ENCODE results near the gene ADGRL3.
"Not testable (repeated sequence)": the region's sequence is repeated elsewhere in the genome, so short reads cannot be mapped to it uniquely, and the experiment has no call there.

ADGRL3 gene

GRCh38 chr4:61938250-61938846 is 738.2 kb downstream of the ADGRL3 start:
- Histone ChIP-seq H3K27ac (ENCODE audit: insufficient read depth, low read depth, low read length, poor library complexity, severe bottlenecking) (no peak overlapping the region), H3K4me3 (ENCODE audit: insufficient read depth, low read depth, low read length) (no peak overlapping the region), H3K4me1 (ENCODE audit: control insufficient read depth, insufficient read depth, low read length) (no peaks in the 10 kb centered on the region), H3K27me3 (ENCODE audit: control insufficient read depth, insufficient read depth, low read length, poor library complexity, severe bottlenecking) (no peaks in the 10 kb centered on the region), H3K36me3 (ENCODE audit: control insufficient read depth, insufficient read depth, low read length) (no peaks in the 10 kb centered on the region), H3K9me3 (ENCODE audit: control insufficient read depth, low read length) (no peaks in the 10 kb centered on the region)
- 86% methylated on average over 5 of the region's 5 CpGs for WGBS, 2 experiments

GRCh38 chr4:61950625-61951024 is 750.5 kb downstream of the ADGRL3 start:
- Histone ChIP-seq H3K36me3 (ENCODE audit: control insufficient read depth, insufficient read depth, low read length) (no peaks in the 10 kb centered on the region), H3K9me3 (ENCODE audit: control insufficient read depth, low read length) (no peaks in the 10 kb centered on the region), H3K4me1 (ENCODE audit: control insufficient read depth, insufficient read depth, low read length) (peaks cover 2% of the 10 kb centered on the region), H3K4me3 (ENCODE audit: insufficient read depth, low read depth, low read length) (no peak overlapping the region), H3K27me3 (ENCODE audit: control insufficient read depth, insufficient read depth, low read length, poor library complexity, severe bottlenecking) (no peaks in the 10 kb centered on the region), H3K27ac (ENCODE audit: insufficient read depth, low read depth, low read length, poor library complexity, severe bottlenecking) (no peak overlapping the region)
- 48 to 56% methylated on average over 2 of the region's 2 CpGs for WGBS, 2 experiments

DNA sequence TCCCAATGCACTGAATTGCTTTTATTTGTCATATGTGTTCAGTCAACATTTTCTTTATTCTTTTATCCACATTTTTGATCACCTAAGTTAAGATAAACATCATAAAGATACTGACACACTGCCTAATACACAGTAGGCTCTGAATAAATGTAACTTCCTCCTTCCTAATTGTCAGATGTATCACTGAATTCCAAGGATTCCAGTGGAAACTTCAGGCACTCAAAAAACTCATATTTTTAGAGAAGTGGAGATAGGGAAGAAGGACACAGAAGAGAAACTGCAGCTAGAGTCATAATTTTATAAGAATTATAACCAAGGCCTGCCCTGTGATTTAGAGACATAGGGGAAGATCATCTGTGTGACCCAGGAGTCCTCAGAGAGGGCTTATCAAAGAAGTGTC is 753.3 kb downstream of the ADGRL3 start:
- no peaks in the 10 kb centered on the region for H3K27me3 ChIP-seq (ENCODE audit: control insufficient read depth, insufficient read depth, low read length, poor library complexity, severe bottlenecking)
- no peak overlapping the region for H3K27ac ChIP-seq (ENCODE audit: insufficient read depth, low read depth, low read length, poor library complexity, severe bottlenecking)
- H3K9me3 ChIP-seq (ENCODE audit: control insufficient read depth, low read length), result no peaks in the 10 kb centered on the region
- H3K4me1 ChIP-seq (ENCODE audit: control insufficient read depth, insufficient read depth, low read length), result peaks cover 2% of the 10 kb centered on the region
- H3K4me3 ChIP-seq (ENCODE audit: insufficient read depth, low read depth, low read length), result no peak overlapping the region
- no peaks in the 10 kb centered on the region for H3K36me3 ChIP-seq (ENCODE audit: control insufficient read depth, insufficient read depth, low read length)

DNA sequence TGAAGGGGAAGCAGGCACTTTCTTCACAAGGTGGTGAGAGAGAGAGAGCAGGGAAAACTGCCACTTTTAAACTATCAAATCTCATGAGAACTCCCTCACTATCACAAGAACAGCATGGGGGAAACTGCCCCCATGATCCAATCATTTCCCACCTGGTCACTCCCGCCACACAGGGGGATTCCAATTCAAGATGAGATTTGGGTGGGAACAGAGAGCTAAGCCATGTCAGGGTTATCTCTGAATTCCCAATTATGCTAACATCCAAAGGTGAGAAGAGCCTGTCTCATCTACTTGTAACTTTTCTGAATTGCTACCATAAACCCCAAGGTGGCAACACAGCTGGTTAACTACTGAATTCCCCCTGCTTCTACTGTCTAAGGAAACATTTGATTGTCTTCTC is 758.5 kb downstream of the ADGRL3 start:
- no peaks in the 10 kb centered on the region for H3K27me3 ChIP-seq (ENCODE audit: control insufficient read depth, insufficient read depth, low read length, poor library complexity, severe bottlenecking)
- H3K36me3 ChIP-seq (ENCODE audit: control insufficient read depth, insufficient read depth, low read length), result no peaks in the 10 kb centered on the region
- no peaks in the 10 kb centered on the region for H3K4me1 ChIP-seq (ENCODE audit: control insufficient read depth, insufficient read depth, low read length)
- no peak overlapping the region for H3K27ac ChIP-seq (ENCODE audit: insufficient read depth, low read depth, low read length, poor library complexity, severe bottlenecking)
- no peaks in the 10 kb centered on the region for H3K9me3 ChIP-seq (ENCODE audit: control insufficient read depth, low read length)
- 79 to 86% methylated on average over 1 of the region's 1 CpG for WGBS, 2 experiments
- no peak overlapping the region for H3K4me3 ChIP-seq (ENCODE audit: insufficient read depth, low read depth, low read length)

DNA sequence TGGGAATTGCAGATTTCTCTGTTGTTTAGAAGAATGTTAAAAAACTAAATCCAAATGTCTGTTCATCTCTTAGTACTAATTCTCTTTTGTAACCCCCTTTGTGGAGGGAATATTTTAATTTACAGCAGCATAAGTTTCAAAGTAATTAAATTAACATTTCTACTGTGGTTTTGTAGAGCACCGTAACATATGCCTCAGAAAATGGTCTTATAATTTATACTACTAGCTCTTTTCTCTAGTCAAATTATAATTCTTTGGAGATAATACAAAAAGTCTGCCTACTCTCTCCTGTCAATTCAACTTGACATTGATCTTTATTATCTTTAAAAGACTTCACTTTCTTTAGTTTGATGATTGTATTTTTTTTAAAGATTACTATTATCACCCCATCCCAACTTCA is 759.0 kb downstream of the ADGRL3 start:
- H3K27me3 ChIP-seq (ENCODE audit: control insufficient read depth, insufficient read depth, low read length, poor library complexity, severe bottlenecking), result no peaks in the 10 kb centered on the region
- H3K4me3 ChIP-seq (ENCODE audit: insufficient read depth, low read depth, low read length), result no peak overlapping the region
- H3K27ac ChIP-seq (ENCODE audit: insufficient read depth, low read depth, low read length, poor library complexity, severe bottlenecking), result no peak overlapping the region
- H3K9me3 ChIP-seq (ENCODE audit: control insufficient read depth, low read length), result no peaks in the 10 kb centered on the region
- H3K36me3 ChIP-seq (ENCODE audit: control insufficient read depth, insufficient read depth, low read length), result no peaks in the 10 kb centered on the region
- WGBS, 2 experiments, result 100% methylated on average over 1 of the region's 1 CpG; no CpG with 5 or more reads in 1 of the 2 experiments
- H3K4me1 ChIP-seq (ENCODE audit: control insufficient read depth, insufficient read depth, low read length), result no peaks in the 10 kb centered on the region

- no peaks in the 10 kb centered on the region for H3K4me1 ChIP-seq (ENCODE audit: control insufficient read depth, insufficient read depth, low read length)
- no peak overlapping the region for H3K4me3 ChIP-seq (ENCODE audit: insufficient read depth, low read depth, low read length)
- H3K36me3 ChIP-seq (ENCODE audit: control insufficient read depth, insufficient read depth, low read length), result no peaks in the 10 kb centered on the region
- WGBS, 2 experiments, result 77 to 80% methylated on average over 4 of the region's 4 CpGs
- no peaks in the 10 kb centered on the region for H3K9me3 ChIP-seq (ENCODE audit: control insufficient read depth, low read length)
- H3K27me3 ChIP-seq (ENCODE audit: control insufficient read depth, insufficient read depth, low read length, poor library complexity, severe bottlenecking), result no peaks in the 10 kb centered on the region
- no peak overlapping the region for H3K27ac ChIP-seq (ENCODE audit: insufficient read depth, low read depth, low read length, poor library complexity, severe bottlenecking)
Measured at GRCh38 chr4:61984260-61984909, 784.3 kb downstream of the ADGRL3 start.

GRCh38 chr4:61985426-61985825 is 785.3 kb downstream of the ADGRL3 start:
- Histone ChIP-seq H3K36me3 (ENCODE audit: control insufficient read depth, insufficient read depth, low read length) (no peaks in the 10 kb centered on the region), H3K27me3 (ENCODE audit: control insufficient read depth, insufficient read depth, low read length, poor library complexity, severe bottlenecking) (no peaks in the 10 kb centered on the region), H3K27ac (ENCODE audit: insufficient read depth, low read depth, low read length, poor library complexity, severe bottlenecking) (no peak overlapping the region), H3K4me3 (ENCODE audit: insufficient read depth, low read depth, low read length) (no peak overlapping the region), H3K9me3 (ENCODE audit: control insufficient read depth, low read length) (no peaks in the 10 kb centered on the region), H3K4me1 (ENCODE audit: control insufficient read depth, insufficient read depth, low read length) (no peaks in the 10 kb centered on the region)
- 96 to 99% methylated on average over 3 of the region's 4 CpGs for WGBS, 2 experiments

DNA sequence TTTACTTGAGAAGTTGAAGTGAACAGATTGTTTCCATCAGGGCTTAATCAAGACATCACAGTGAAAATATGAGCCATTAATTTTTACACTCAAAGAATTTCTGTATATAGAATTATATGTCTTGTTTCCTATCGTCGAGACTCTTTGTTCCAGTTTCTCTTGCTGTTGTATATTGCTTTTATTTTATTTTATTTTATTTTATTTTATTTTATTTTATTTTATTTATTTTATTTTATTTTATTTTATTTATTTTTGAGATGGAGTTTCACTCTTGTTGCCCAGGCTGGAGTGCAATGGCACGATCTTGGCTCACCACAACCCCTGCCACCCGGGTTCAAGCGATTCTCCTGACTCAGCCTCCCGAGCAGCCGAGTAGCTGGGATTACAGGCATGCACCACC is 786.8 kb downstream of the ADGRL3 start:
- not testable (repeated sequence) for H3K4me3 ChIP-seq (ENCODE audit: insufficient read depth, low read depth, low read length); H3K4me1 ChIP-seq (ENCODE audit: control insufficient read depth, insufficient read depth, low read length); H3K36me3 ChIP-seq (ENCODE audit: control insufficient read depth, insufficient read depth, low read length); H3K27me3 ChIP-seq (ENCODE audit: control insufficient read depth, insufficient read depth, low read length, poor library complexity, severe bottlenecking); H3K27ac ChIP-seq (ENCODE audit: insufficient read depth, low read depth, low read length, poor library complexity, severe bottlenecking); H3K9me3 ChIP-seq (ENCODE audit: control insufficient read depth, low read length)
- 93 to 100% methylated on average over 5 of the region's 7 CpGs for WGBS, 2 experiments

DNA sequence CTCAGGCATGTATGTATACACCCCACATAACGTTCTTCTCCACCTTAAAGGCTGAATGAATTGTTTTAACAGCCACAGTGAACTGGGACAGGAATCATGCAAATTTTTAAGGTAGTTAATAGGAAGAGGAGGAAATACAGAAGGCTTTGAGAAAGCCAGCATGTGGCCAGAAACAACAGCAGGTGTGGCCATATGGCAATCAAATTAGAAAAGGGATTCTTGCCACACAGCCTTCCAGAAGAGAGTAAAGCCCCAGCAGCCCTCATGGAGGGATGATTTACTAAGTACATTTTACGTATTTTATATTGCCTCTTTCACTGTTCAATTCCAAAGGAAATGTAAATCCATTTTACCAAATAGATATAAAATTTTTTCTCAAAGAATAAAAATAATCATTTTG is 792.2 kb downstream of the ADGRL3 start:
- WGBS, 2 experiments, result 60% methylated on average over 1 of the region's 2 CpGs; no CpG with 5 or more reads in 1 of the 2 experiments
- Histone ChIP-seq H3K4me3 (ENCODE audit: insufficient read depth, low read depth, low read length) (no peak overlapping the region), H3K4me1 (ENCODE audit: control insufficient read depth, insufficient read depth, low read length) (no peaks in the 10 kb centered on the region), H3K36me3 (ENCODE audit: control insufficient read depth, insufficient read depth, low read length) (no peaks in the 10 kb centered on the region), H3K27me3 (ENCODE audit: control insufficient read depth, insufficient read depth, low read length, poor library complexity, severe bottlenecking) (no peaks in the 10 kb centered on the region), H3K27ac (ENCODE audit: insufficient read depth, low read depth, low read length, poor library complexity, severe bottlenecking) (no peak overlapping the region), H3K9me3 (ENCODE audit: control insufficient read depth, low read length) (no peaks in the 10 kb centered on the region)

- Histone ChIP-seq H3K27me3 (ENCODE audit: control insufficient read depth, insufficient read depth, low read length, poor library complexity, severe bottlenecking) (no peaks in the 10 kb centered on the region), H3K4me1 (ENCODE audit: control insufficient read depth, insufficient read depth, low read length) (no peaks in the 10 kb centered on the region), H3K27ac (ENCODE audit: insufficient read depth, low read depth, low read length, poor library complexity, severe bottlenecking) (no peak overlapping the region), H3K9me3 (ENCODE audit: control insufficient read depth, low read length) (no peaks in the 10 kb centered on the region), H3K36me3 (ENCODE audit: control insufficient read depth, insufficient read depth, low read length) (no peaks in the 10 kb centered on the region), H3K4me3 (ENCODE audit: insufficient read depth, low read depth, low read length) (no peak overlapping the region)
- WGBS, 2 experiments, result 90 to 94% methylated on average over 6 of the region's 6 CpGs
Measured at GRCh38 chr4:61994036-61994435, 793.9 kb downstream of the ADGRL3 start.
